ENCODE measurements around the gene AQP2. TPM values are rescaled to one million over a fixed set of nuclear protein-coding genes. Genes with fewer than 3 reads are reported as not detected.

AQP2 gene
- total RNA-seq, 3 donors from 2014 or later = not detected

GRCh38 chr12:49930515-49931288 is 19.8 kb upstream of the AQP2 start:
- H3K27me3 ChIP-seq = no peaks in the 10 kb centered on the region
- no peak for TF ChIP-seq POLR2A (IDR thresholded peaks at IDR 0.05)
- TF ChIP-seq POLR2AphosphoS5 (IDR thresholded peaks at IDR 0.05) = no peak
- TF ChIP-seq CTCF (IDR thresholded peaks at IDR 0.05) = no peak
- peak overlapping the region in 1 of 2 donors; percentile 21 for H3K27ac ChIP-seq
- H3K4me1 ChIP-seq = no peaks in the 10 kb centered on the region
- intact Hi-C loops (cut with DNase I; ENCODE audit: low total_unique reads) = loop anchor here (2.0 kb wide), 1 partner anchor 74 kb away; no protein-coding TSS in a partner anchor
- H3K36me3 ChIP-seq = no peaks in the 10 kb centered on the region
- no peak for DNase-seq (ENCODE audit: low spot score in 2 of 2)
- H3K4me3 ChIP-seq = no peak overlapping the region
- no peaks in the 10 kb centered on the region for H3K9me3 ChIP-seq

- Histone ChIP-seq H3K36me3 (no peaks in the 10 kb centered on the region), H3K4me3 (no peak overlapping the region), H3K9me3 (no peaks in the 10 kb centered on the region), H3K4me1 (no peaks in the 10 kb centered on the region), H3K27me3 (no peaks in the 10 kb centered on the region), H3K27ac (peak overlapping the region in 1 of 2 donors; percentile 21)
- DNase-seq (ENCODE audit: low spot score in 2 of 2) = peak in 1 of 2 donors; percentile 15
- TF ChIP-seq POLR2A (IDR thresholded peaks at IDR 0.05) (no peak), POLR2AphosphoS5 (IDR thresholded peaks at IDR 0.05) (no peak), CTCF (IDR thresholded peaks at IDR 0.05) (no peak)
- intact Hi-C loops (cut with DNase I; ENCODE audit: low total_unique reads) = no loop called here
Measured at GRCh38 chr12:49932023-49932422, 18.5 kb upstream of the AQP2 start.

- H3K27me3 ChIP-seq = no peaks in the 10 kb centered on the region
- DNase-seq (ENCODE audit: low spot score in 2 of 2) = peak in 1 of 2 donors; percentile 25
- no peak overlapping the region for H3K4me3 ChIP-seq
- H3K36me3 ChIP-seq = no peaks in the 10 kb centered on the region
- intact Hi-C loops (cut with DNase I; ENCODE audit: low total_unique reads) = no loop called here
- H3K27ac ChIP-seq = no peak overlapping the region
- no peaks in the 10 kb centered on the region for H3K4me1 ChIP-seq
- TF ChIP-seq POLR2A (IDR thresholded peaks at IDR 0.05) (no peak), POLR2AphosphoS5 (IDR thresholded peaks at IDR 0.05) (no peak), CTCF (IDR thresholded peaks at IDR 0.05) (no peak)
- no peaks in the 10 kb centered on the region for H3K9me3 ChIP-seq
Measured at GRCh38 chr12:49932533-49933130, 17.9 kb upstream of the AQP2 start.

- no peak overlapping the region for H3K4me3 ChIP-seq
- H3K36me3 ChIP-seq = no peaks in the 10 kb centered on the region
- intact Hi-C loops (cut with DNase I; ENCODE audit: low total_unique reads) = no loop called here
Measured at GRCh38 chr12:49933796-49934195, 16.7 kb upstream of the AQP2 start.

More at GRCh38 chr12:49933796-49934195, 16.7 kb upstream of the AQP2 start:
- Histone ChIP-seq H3K27ac (no peak overlapping the region), H3K4me1 (no peaks in the 10 kb centered on the region), H3K9me3 (no peaks in the 10 kb centered on the region), H3K27me3 (no peaks in the 10 kb centered on the region)
- TF ChIP-seq POLR2A (IDR thresholded peaks at IDR 0.05) (no peak), POLR2AphosphoS5 (IDR thresholded peaks at IDR 0.05) (no peak), CTCF (IDR thresholded peaks at IDR 0.05) (no peak)
- no peak for DNase-seq (ENCODE audit: low spot score in 2 of 2)

Data from breast epithelium (tissue), 4 donors.